HEK293T (cell line): ENCODE data around the gene MCM7.
"Not testable (repeated sequence)": the region's sequence is repeated elsewhere in the genome, so short reads cannot be mapped to it uniquely, and the experiment has no call there.

Experiments used
- ARNT ChIP-seq: fragments of 450-650 bp; IDR thresholded peaks from 2 replicates; pipeline ENCODE4 v1.6.1; 2017; ENCODE audit warnings: mild to moderate bottlenecking
- BHLHE40 ChIP-seq: fragments of 450-650 bp; IDR thresholded peaks from 2 replicates; pipeline ENCODE4 v1.6.1; 2016; ENCODE audit warnings: mild to moderate bottlenecking, moderate library complexity, borderline replicate concordance
- ELF4 ChIP-seq: fragments of 450-650 bp; IDR thresholded peaks from 2 replicates; pipeline ENCODE4 v1.6.1; 2017; ENCODE audit warnings: antibody characterized with exemption
- FOXM1 ChIP-seq: fragments of 450-650 bp; IDR thresholded peaks from 2 replicates; pipeline ENCODE4 v1.6.1; 2017; ENCODE audit warnings: mild to moderate bottlenecking, borderline replicate concordance
- L3MBTL2 ChIP-seq: fragments of 450-650 bp; conservative IDR thresholded peaks from 2 replicates; pipeline ENCODE4 v1.6.1; 2016; ENCODE audit warnings: mild to moderate bottlenecking
- PKNOX1 ChIP-seq: fragments of 450-650 bp; IDR thresholded peaks from 2 replicates; pipeline ENCODE4 v1.6.1; 2016
- SUZ12 ChIP-seq: fragments of 450-650 bp; IDR thresholded peaks from 2 replicates; pipeline ENCODE4 v1.6.1; 2016; ENCODE audit warnings: mild to moderate bottlenecking
- TARDBP ChIP-seq: fragments of 450-650 bp; IDR thresholded peaks from 2 replicates; pipeline ENCODE4 v1.6.1; 2016
- ZNF384 ChIP-seq: fragments of 450-650 bp; IDR thresholded peaks from 2 replicates; pipeline ENCODE4 v1.6.1; 2016

GRCh38 chr7:100146350-100146749 lies 45.2 kb upstream of the MCM7 start:
- TF ChIP-seq SUZ12, L3MBTL2, TARDBP, ARNT, PKNOX1, FOXM1, ELF4, BHLHE40, ZNF384: not testable (repeated sequence)
